Neural progenitor cell (in vitro differentiated cells): Measurements from ENCODE around the gene ACER1. TPM values are rescaled to one million over a fixed set of nuclear protein-coding genes. Genes with fewer than 3 reads are reported as not detected.
"Not testable (repeated sequence)": the region's sequence is repeated elsewhere in the genome, so short reads cannot be mapped to it uniquely, and the experiment has no call there.

Experiments
- DNase-seq: peaks from one replicate; pipeline ENCODE4 v3.0.0-alpha.2; 2016; ENCODE audit warnings: low spot score
- H2AFZ ChIP-seq: fragments of 200-600 bp; sonication (generic); replicated peaks from 2 replicates; pipeline ENCODE4 v1.6.1; 2016; ENCODE audit warnings: antibody characterized with exemption
- H3F3A ChIP-seq: fragments of 200-600 bp; sonication (generic); 2 replicates; pipeline ENCODE4 v1.6.1; 2016; ENCODE audit warnings: antibody characterized with exemption, low read depth
- H3K27ac ChIP-seq: fragments of 200-600 bp; sonication (generic); 2 replicates; pipeline ENCODE4 v1.5.1; 2016; ENCODE audit warnings: mild to moderate bottlenecking
- H3K27me3 ChIP-seq: fragments of 200-600 bp; sonication (generic); 2 replicates; pipeline ENCODE4 v1.6.1; 2016; ENCODE audit warnings: mild to moderate bottlenecking, moderate library complexity
- H3K36me3 ChIP-seq: fragments of 200-600 bp; sonication (generic); 2 replicates; pipeline ENCODE4 v1.5.1; 2016
- H3K4me1 ChIP-seq: fragments of 200-600 bp; sonication (generic); 2 replicates; pipeline ENCODE4 v1.6.1; 2016; ENCODE audit warnings: mixed run types
- H3K4me2 ChIP-seq: fragments of 200-600 bp; sonication (generic); 2 replicates; pipeline ENCODE4 v1.6.1; 2016
- H3K4me3 ChIP-seq: fragments of 200-600 bp; sonication (generic); 2 replicates; pipeline ENCODE4 v1.5.1; 2016
- H3K79me2 ChIP-seq: fragments of 200-600 bp; sonication (generic); 2 replicates; pipeline ENCODE4 v1.6.1; 2016; ENCODE audit warnings: low read depth
- H3K9ac ChIP-seq: fragments of 200-600 bp; sonication (generic); 2 replicates; pipeline ENCODE4 v1.6.1; 2016
- H3K9me3 ChIP-seq: fragments of 200-600 bp; sonication (generic); 2 replicates; pipeline ENCODE4 v1.5.1; 2016; ENCODE audit warnings: low read depth
- H4K20me1 ChIP-seq: fragments of 200-600 bp; sonication (generic); 2 replicates; pipeline ENCODE4 v1.6.1; 2016; ENCODE audit warnings: low read depth
- H3K27ac Mint-ChIP-seq: 3 replicates; pipeline ENCODE4 v1.8.0; 2021; ENCODE audit warnings: mixed read lengths
- H3K27me3 Mint-ChIP-seq: 2 replicates; pipeline ENCODE4 v1.8.0; 2022; ENCODE audit warnings: low read depth, mild to moderate bottlenecking, inconsistent platforms, moderate library complexity, mixed read lengths; ENCODE audit not compliant: insufficient read depth
- H3K36me3 Mint-ChIP-seq: 3 replicates; pipeline ENCODE4 v1.8.0; 2021; ENCODE audit warnings: mixed read lengths
- H3K4me1 Mint-ChIP-seq: 3 replicates; pipeline ENCODE4 v1.8.0; 2021; ENCODE audit warnings: mixed read lengths
- H3K4me3 Mint-ChIP-seq: 3 replicates; pipeline ENCODE4 v1.8.0; 2021; ENCODE audit warnings: mild to moderate bottlenecking, moderate library complexity, mixed read lengths
- H3K9me3 Mint-ChIP-seq: 3 replicates; pipeline ENCODE4 v1.8.0; 2020; ENCODE audit warnings: mixed read lengths
- CTCF ChIP-seq: fragments of 200-600 bp; sonication (generic); IDR thresholded peaks from 2 replicates; pipeline ENCODE4 v1.5.1; 2017; ENCODE audit warnings: antibody characterized with exemption, mild to moderate bottlenecking
- EZH2 ChIP-seq: fragments of 200-600 bp; sonication (generic); IDR thresholded peaks from 2 replicates; pipeline ENCODE4 v1.6.1; 2017; ENCODE audit warnings: antibody characterized with exemption, mild to moderate bottlenecking, moderate library complexity
- EZH2phosphoT487 ChIP-seq: fragments of 200-600 bp; sonication (generic); IDR thresholded peaks from 2 replicates; pipeline ENCODE4 v1.6.1; 2017; ENCODE audit warnings: antibody characterized with exemption
- total RNA-seq: library from RNA; depleted of rRNA; stranded (reverse); fragments of >200 nt; gene quantifications from 2 replicates; pipeline ENCODE4 v1.2.3, GENCODE V29; 2015; ENCODE audit warnings: low replicate concordance

ACER1 gene
- total RNA-seq, 1 donor from 2014 or later = not detected

GRCh38 chr19:6288737-6289136 lies 44.7 kb downstream of the ACER1 start:
- DNase-seq = no peak
- no peak overlapping the region for H3K4me2 ChIP-seq
- Mint-ChIP-seq H3K9me3 (peaks cover 49% of the 10 kb centered on the region), H3K4me1 (no peaks in the 10 kb centered on the region), H3K36me3 (no peaks in the 10 kb centered on the region), H3K4me3 (no peak overlapping the region), H3K27ac (no peak overlapping the region), H3K27me3 (peaks cover 2% of the 10 kb centered on the region)
- H2AFZ ChIP-seq = no peak overlapping the region
- no peak overlapping the region for H3K27ac ChIP-seq
- H3K4me3 ChIP-seq = no peak overlapping the region
- H3K4me1 ChIP-seq = no peaks in the 10 kb centered on the region
- no peaks in the 10 kb centered on the region for H3K79me2 ChIP-seq
- H3K36me3 ChIP-seq = no peaks in the 10 kb centered on the region
- no peaks in the 10 kb centered on the region for H3K27me3 ChIP-seq
- H3F3A ChIP-seq = no peaks in the 10 kb centered on the region
- peaks cover 4% of the 10 kb centered on the region for H3K9me3 ChIP-seq
- TF ChIP-seq CTCF (no peak), EZH2phosphoT487 (no peak), EZH2 (no peak)
- H4K20me1 ChIP-seq = no peaks in the 10 kb centered on the region
- H3K9ac ChIP-seq = no peak overlapping the region

GRCh38 chr19:6287269-6287885 lies 46.0 kb downstream of the ACER1 start:
- Histone ChIP-seq H3K4me2 (no peak overlapping the region), H3K4me1 (no peaks in the 10 kb centered on the region), H3K9ac (no peak overlapping the region), H3K27ac (no peak overlapping the region), H3F3A (no peaks in the 10 kb centered on the region), H3K27me3 (no peaks in the 10 kb centered on the region), H4K20me1 (no peaks in the 10 kb centered on the region), H2AFZ (no peak overlapping the region), H3K9me3 (no peaks in the 10 kb centered on the region), H3K36me3 (no peaks in the 10 kb centered on the region), H3K4me3 (no peak overlapping the region), H3K79me2 (no peaks in the 10 kb centered on the region)
- H3K36me3 Mint-ChIP-seq = no peaks in the 10 kb centered on the region
- no peak for TF ChIP-seq CTCF
- no peak for TF ChIP-seq EZH2phosphoT487
- TF ChIP-seq EZH2 = no peak
- DNase-seq = no peak
- H3K4me3 Mint-ChIP-seq = no peak overlapping the region
- H3K27me3 Mint-ChIP-seq = peaks cover 2% of the 10 kb centered on the region
- H3K27ac Mint-ChIP-seq = no peak overlapping the region
- no peaks in the 10 kb centered on the region for H3K4me1 Mint-ChIP-seq
- H3K9me3 Mint-ChIP-seq = peaks cover 44% of the 10 kb centered on the region

- TF ChIP-seq CTCF = no peak
- no peak for TF ChIP-seq EZH2phosphoT487
- no peak for TF ChIP-seq EZH2
- H3K27ac Mint-ChIP-seq = no peak overlapping the region
- Histone ChIP-seq H4K20me1 (no peaks in the 10 kb centered on the region), H3K27me3 (no peaks in the 10 kb centered on the region), H3K27ac (no peak overlapping the region), H3F3A (no peaks in the 10 kb centered on the region), H3K36me3 (no peaks in the 10 kb centered on the region), H3K4me1 (no peaks in the 10 kb centered on the region), H3K9ac (no peak overlapping the region), H2AFZ (no peak overlapping the region), H3K4me2 (no peak overlapping the region), H3K79me2 (no peaks in the 10 kb centered on the region), H3K4me3 (no peak overlapping the region), H3K9me3 (no peaks in the 10 kb centered on the region)
- H3K4me3 Mint-ChIP-seq = no peak overlapping the region
- H3K4me1 Mint-ChIP-seq = no peaks in the 10 kb centered on the region
- H3K27me3 Mint-ChIP-seq = peaks cover 2% of the 10 kb centered on the region
- H3K36me3 Mint-ChIP-seq = no peaks in the 10 kb centered on the region
- no peak for DNase-seq
- H3K9me3 Mint-ChIP-seq = peaks cover 40% of the 10 kb centered on the region
Measured at GRCh38 chr19:6286676-6287075, 46.7 kb downstream of the ACER1 start.

GRCh38 chr19:6282393-6282792 lies 51.0 kb downstream of the ACER1 start:
- Mint-ChIP-seq H3K4me1 (peaks cover 17% of the 10 kb centered on the region), H3K36me3 (peaks cover 10% of the 10 kb centered on the region)
- H3K27me3 ChIP-seq, H3K4me3 Mint-ChIP-seq, H3K4me2 ChIP-seq, DNase-seq, H3K27ac ChIP-seq, H3K27ac Mint-ChIP-seq, H3K4me1 ChIP-seq, H3K36me3 ChIP-seq, H3K27me3 Mint-ChIP-seq, H3K4me3 ChIP-seq, H2AFZ ChIP-seq, H3K9me3 ChIP-seq, H3K9me3 Mint-ChIP-seq, H3F3A ChIP-seq, H3K9ac ChIP-seq: not testable (repeated sequence)
- Histone ChIP-seq H3K79me2 (peaks cover 21% of the 10 kb centered on the region), H4K20me1 (peaks cover 20% of the 10 kb centered on the region)
